Gastroesophageal sphincter (tissue), 4 donors: ENCODE data around the gene CNTN5. TPM values are rescaled to one million over a fixed set of nuclear protein-coding genes. Genes with fewer than 3 reads are reported as not detected.

Experiments used
- ATAC-seq: fragments of 150-250 bp; one replicate; pipeline ENCODE4 v1.9.1; 2016; ENCODE audit warnings: mild to moderate bottlenecking, moderate library complexity
- H3K27ac ChIP-seq, 4 donors: fragments of 200-600 bp; sonication (generic) in 3 of 4; 1 replicate in 3 of 4; 2 replicates in 1 of 4; pipeline ENCODE4 v1.5.1; 2016 to 2019
- H3K27me3 ChIP-seq: fragments of 200-600 bp; sonication (generic); one replicate; pipeline ENCODE4 v1.5.1; 2019
- H3K36me3 ChIP-seq, 2 donors: fragments of 200-600 bp; sonication (generic); one replicate each; pipeline ENCODE4 v1.5.1; 2019; ENCODE audit warnings: control low read depth in 1 of 2
- H3K4me1 ChIP-seq, 3 donors: fragments of 200-600 bp; sonication (generic); 1 replicate in 2 of 3; 2 replicates in 1 of 3; pipeline ENCODE4 v1.5.1; 2016 to 2019; ENCODE audit warnings: control low read depth in 2 of 3
- H3K4me3 ChIP-seq, 2 donors: fragments of 200-600 bp; sonication (generic); one replicate each; pipeline ENCODE4 v1.5.1; 2019; ENCODE audit warnings: mild to moderate bottlenecking in 1 of 2, moderate library complexity in 1 of 2
- H3K9me3 ChIP-seq, 3 donors: fragments of 200-600 bp; sonication (generic); one replicate each; pipeline ENCODE4 v1.5.1; 2017 to 2019; ENCODE audit warnings: control low read depth in 2 of 3
- EP300 ChIP-seq: sonication (generic); formaldehyde crosslinking; IDR thresholded peaks from one replicate; pipeline ENCODE4 v1.6.1; 2017; ENCODE audit warnings: antibody characterized with exemption, mild to moderate bottlenecking
- POLR2A ChIP-seq, 2 donors: fragments of 450-650 bp; IDR thresholded peaks; one replicate each; pipeline ENCODE4 v1.6.1; 2017; ENCODE audit warnings: antibody characterized with exemption in 2 of 2, mild to moderate bottlenecking in 2 of 2, moderate library complexity in 1 of 2
- POLR2AphosphoS5 ChIP-seq: sonication (generic); formaldehyde crosslinking; IDR thresholded peaks from one replicate; pipeline ENCODE4 v1.6.1; 2017; ENCODE audit warnings: antibody characterized with exemption
- WGBS, 2 donors: methylation state at CpG; one replicate each; pipeline ENCODE4 v1.1.5; 2018; ENCODE audit warnings: low coverage in 1 of 2; 5-methylcytosine and 5-hydroxymethylcytosine counted together
- total RNA-seq, 4 donors: library from RNA; depleted of rRNA; stranded (reverse); fragments of >200 nt; gene quantifications; one replicate each; pipeline ENCODE4 v1.1.0, GENCODE V29; 2016
- TF ChIP-seq, protein P1 (sequence below), 4 experiments: fragments of 200-600 bp in 2 of 4; fragments of 450-650 bp in 2 of 4; sonication (generic) in 1 of 4; IDR thresholded peaks; one replicate each; pipeline ENCODE4 v1.5.1; 2017 to 2019; ENCODE audit warnings: antibody characterized with exemption in 4 of 4, mild to moderate bottlenecking in 2 of 4, moderate library complexity in 2 of 4

CNTN5 gene
- total RNA-seq, 4 donors from 2014 or later, result 0.16 TPM; not detected in 3

DNA sequence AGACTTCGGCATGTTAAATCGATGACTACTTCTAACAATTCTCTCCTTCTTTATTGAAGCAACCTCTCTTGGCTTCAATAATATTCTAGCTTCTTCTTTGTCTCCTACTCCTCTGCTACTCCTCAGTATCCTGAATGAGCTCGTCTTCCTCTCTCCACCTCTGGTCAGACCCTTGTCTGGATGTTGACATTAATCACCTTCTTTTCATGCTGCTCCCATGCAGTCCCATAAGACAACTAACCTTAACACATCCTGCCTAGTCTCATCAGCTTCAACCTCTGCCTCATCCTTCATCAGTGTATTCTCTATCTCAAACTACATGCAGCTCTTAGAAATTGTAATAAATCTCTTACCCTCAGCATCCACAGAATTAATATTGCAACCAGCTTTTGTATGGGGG, 695.6 kb downstream of the CNTN5 start:
- TF ChIP-seq EP300 (no peak), POLR2A (IDR thresholded peaks at IDR 0.05) (no peak), POLR2AphosphoS5 (no peak)
- TF ChIP-seq, protein P1, sequence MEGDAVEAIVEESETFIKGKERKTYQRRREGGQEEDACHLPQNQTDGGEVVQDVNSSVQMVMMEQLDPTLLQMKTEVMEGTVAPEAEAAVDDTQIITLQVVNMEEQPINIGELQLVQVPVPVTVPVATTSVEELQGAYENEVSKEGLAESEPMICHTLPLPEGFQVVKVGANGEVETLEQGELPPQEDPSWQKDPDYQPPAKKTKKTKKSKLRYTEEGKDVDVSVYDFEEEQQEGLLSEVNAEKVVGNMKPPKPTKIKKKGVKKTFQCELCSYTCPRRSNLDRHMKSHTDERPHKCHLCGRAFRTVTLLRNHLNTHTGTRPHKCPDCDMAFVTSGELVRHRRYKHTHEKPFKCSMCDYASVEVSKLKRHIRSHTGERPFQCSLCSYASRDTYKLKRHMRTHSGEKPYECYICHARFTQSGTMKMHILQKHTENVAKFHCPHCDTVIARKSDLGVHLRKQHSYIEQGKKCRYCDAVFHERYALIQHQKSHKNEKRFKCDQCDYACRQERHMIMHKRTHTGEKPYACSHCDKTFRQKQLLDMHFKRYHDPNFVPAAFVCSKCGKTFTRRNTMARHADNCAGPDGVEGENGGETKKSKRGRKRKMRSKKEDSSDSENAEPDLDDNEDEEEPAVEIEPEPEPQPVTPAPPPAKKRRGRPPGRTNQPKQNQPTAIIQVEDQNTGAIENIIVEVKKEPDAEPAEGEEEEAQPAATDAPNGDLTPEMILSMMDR (IDR thresholded peaks at IDR 0.05), result no peak
- H3K36me3 ChIP-seq, result no peaks in the 10 kb centered on the region
- no peaks in the 10 kb centered on the region for H3K27me3 ChIP-seq
- no peak for ATAC-seq
- H3K4me1 ChIP-seq, result no peaks in the 10 kb centered on the region
- no peak overlapping the region for H3K27ac ChIP-seq
- peaks cover 0 to 5% (median 0%) of the 10 kb centered on the region in 3 donors for H3K9me3 ChIP-seq
- 67% methylated on average over 3 of the region's 3 CpGs for whole genome bisulfite sequencing, 2 donors
- H3K4me3 ChIP-seq, result no peak overlapping the region

DNA sequence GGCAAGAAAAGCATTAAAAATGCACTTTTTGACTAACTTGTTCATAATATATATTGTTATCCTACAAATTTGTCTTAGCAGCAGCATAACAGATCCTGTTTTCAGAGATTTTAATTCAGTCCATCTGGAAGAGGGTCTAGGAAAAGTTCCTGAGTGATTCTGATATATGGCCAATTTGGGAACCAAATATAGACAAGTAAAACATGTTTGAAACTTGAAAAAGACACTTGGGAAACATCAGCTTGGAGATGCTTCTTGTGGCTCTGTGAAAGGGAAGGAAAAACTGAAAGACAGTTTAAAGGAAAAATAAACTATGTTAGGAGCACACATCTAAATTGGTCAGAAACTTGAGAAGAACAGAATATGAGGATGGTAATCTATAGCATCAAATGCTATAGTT, 697.5 kb downstream of the CNTN5 start:
- H3K4me3 ChIP-seq, result no peak overlapping the region
- no peak overlapping the region for H3K27ac ChIP-seq
- H3K4me1 ChIP-seq, result no peaks in the 10 kb centered on the region
- peaks cover 0 to 6% (median 0%) of the 10 kb centered on the region in 3 donors for H3K9me3 ChIP-seq
- no peaks in the 10 kb centered on the region for H3K27me3 ChIP-seq
- no peaks in the 10 kb centered on the region for H3K36me3 ChIP-seq
- TF ChIP-seq, protein P1 (IDR thresholded peaks at IDR 0.05), result no peak
- TF ChIP-seq EP300, result no peak
- no peak for TF ChIP-seq POLR2A (IDR thresholded peaks at IDR 0.05)
- TF ChIP-seq POLR2AphosphoS5, result no peak
- ATAC-seq, result no peak

GRCh38 chr11:99739464-99740089, 718.8 kb downstream of the CNTN5 start:
- Histone ChIP-seq H3K27ac (no peak overlapping the region), H3K36me3 (no peaks in the 10 kb centered on the region), H3K27me3 (no peaks in the 10 kb centered on the region), H3K4me3 (no peak overlapping the region), H3K9me3 (no peaks in the 10 kb centered on the region), H3K4me1 (no peaks in the 10 kb centered on the region)
- 35 to 41% methylated on average over 4 of the region's 4 CpGs for WGBS, 2 donors
- no peak for ATAC-seq
- TF ChIP-seq, protein P1 (IDR thresholded peaks at IDR 0.05), result peak in 3 of 4 experiments; percentile 5 to 47 (median 16)
- TF ChIP-seq POLR2AphosphoS5, result no peak
- TF ChIP-seq EP300, result no peak
- TF ChIP-seq POLR2A (IDR thresholded peaks at IDR 0.05), result no peak

DNA sequence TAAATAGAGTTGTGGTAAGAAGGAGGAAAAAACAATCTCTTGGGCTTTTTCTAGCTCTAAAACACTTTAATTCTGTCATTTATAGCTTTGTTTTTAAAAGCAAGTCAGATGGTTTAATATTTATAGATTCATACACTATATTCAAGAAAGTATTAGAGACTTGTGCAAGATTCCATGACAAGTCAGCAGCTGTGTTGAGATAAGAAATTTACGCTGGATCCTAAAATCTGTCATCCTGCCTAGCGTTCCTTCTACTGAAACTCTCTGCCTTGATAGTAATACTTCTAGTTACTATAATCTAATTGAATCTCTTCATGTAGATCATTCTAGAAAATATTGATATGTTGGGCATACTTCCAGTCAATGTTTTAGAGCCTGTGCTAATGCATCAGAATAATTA, 721.8 kb downstream of the CNTN5 start:
- H3K27ac ChIP-seq, result no peak overlapping the region
- 32 to 56% methylated on average over 2 of the region's 2 CpGs for WGBS, 2 donors
- no peaks in the 10 kb centered on the region for H3K27me3 ChIP-seq
- H3K9me3 ChIP-seq, result no peaks in the 10 kb centered on the region
- no peak for ATAC-seq
- H3K36me3 ChIP-seq, result no peaks in the 10 kb centered on the region
- H3K4me1 ChIP-seq, result no peaks in the 10 kb centered on the region
- TF ChIP-seq POLR2AphosphoS5 (no peak), EP300 (no peak), POLR2A (IDR thresholded peaks at IDR 0.05) (no peak)
- TF ChIP-seq, protein P1 (IDR thresholded peaks at IDR 0.05), result no peak
- no peak overlapping the region for H3K4me3 ChIP-seq

DNA sequence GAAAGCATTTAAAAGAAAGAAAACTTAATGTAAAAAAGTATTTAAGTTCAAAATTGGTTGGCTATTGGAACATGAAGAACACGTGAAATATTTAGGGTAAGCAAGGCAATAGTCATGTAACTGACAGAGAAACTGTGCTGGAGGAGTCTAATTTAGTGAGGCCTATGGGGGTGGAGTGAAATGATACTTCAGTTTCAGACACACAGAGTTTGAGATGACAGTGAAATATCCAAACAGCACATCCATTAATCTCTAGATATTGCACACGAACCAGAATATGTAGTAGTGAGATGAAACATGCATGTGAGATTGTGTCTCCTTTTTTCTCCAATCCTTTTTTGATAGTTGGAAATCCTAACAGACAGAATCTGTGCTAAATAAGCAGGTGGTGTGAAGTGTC, 739.0 kb downstream of the CNTN5 start:
- H3K9me3 ChIP-seq, result no peaks in the 10 kb centered on the region
- no peak for ATAC-seq
- WGBS, 2 donors, result 56 to 65% methylated on average over 2 of the region's 2 CpGs
- no peaks in the 10 kb centered on the region for H3K27me3 ChIP-seq
- H3K36me3 ChIP-seq, result no peaks in the 10 kb centered on the region
- H3K27ac ChIP-seq, result no peak overlapping the region
- TF ChIP-seq POLR2A (IDR thresholded peaks at IDR 0.05) (no peak), EP300 (no peak), POLR2AphosphoS5 (no peak)
- TF ChIP-seq, protein P1 (IDR thresholded peaks at IDR 0.05), result no peak
- H3K4me1 ChIP-seq, result no peaks in the 10 kb centered on the region
- H3K4me3 ChIP-seq, result no peak overlapping the region
